Activated CD8-positive, alpha-beta memory T cell treated with anti-CD3 and anti-CD28 coated beads, Interleukin-2, amount 50 U/mL, for 24 hours (primary cell): ENCODE measurements around the gene ARRDC5.
"Not testable (repeated sequence)": the region's sequence is repeated elsewhere in the genome, so short reads cannot be mapped to it uniquely, and the experiment has no call there.

ENCODE experiments used
- DNase-seq: peaks from one replicate; pipeline ENCODE4 v3.0.0-alpha.2; 2020; ENCODE audit errors: extremely low read depth

ARRDC5 gene

DNA sequence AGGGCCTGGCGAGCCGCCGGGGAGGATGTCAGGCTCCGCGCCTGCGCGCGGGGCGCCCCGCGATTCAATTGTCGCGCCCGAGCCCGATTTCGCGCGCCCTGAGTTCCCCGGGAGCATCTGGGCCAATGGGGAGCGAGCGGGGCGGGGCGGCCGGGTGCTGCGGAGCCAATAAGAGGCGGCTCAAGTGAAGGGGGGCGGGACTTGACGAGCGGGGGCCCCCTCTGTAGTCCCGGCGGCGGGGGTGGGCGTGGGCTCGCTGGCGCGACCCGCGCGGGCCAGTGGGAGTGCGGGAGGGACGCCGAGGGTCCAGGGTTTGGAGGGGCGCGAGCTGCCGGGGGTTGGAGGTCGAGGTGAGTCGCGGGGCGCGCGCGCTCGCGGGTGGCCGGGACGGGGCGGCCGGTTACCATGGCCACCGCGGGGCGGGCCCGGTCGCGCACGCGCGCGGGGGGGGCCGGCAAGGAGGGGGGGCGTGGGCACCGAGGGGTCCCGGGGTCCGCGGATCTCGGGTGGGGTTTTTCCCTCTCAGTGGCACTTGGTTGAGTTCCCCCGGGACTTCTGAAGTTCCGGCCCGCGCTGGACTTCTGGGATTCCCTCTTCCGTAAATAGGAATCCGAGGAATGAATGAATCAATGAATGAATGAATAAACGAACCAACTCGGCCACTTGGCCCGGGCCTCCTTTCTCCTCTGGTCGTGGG lies 7.3 kb upstream of the ARRDC5 start:
- DNase-seq, result peak; percentile 75

DNA sequence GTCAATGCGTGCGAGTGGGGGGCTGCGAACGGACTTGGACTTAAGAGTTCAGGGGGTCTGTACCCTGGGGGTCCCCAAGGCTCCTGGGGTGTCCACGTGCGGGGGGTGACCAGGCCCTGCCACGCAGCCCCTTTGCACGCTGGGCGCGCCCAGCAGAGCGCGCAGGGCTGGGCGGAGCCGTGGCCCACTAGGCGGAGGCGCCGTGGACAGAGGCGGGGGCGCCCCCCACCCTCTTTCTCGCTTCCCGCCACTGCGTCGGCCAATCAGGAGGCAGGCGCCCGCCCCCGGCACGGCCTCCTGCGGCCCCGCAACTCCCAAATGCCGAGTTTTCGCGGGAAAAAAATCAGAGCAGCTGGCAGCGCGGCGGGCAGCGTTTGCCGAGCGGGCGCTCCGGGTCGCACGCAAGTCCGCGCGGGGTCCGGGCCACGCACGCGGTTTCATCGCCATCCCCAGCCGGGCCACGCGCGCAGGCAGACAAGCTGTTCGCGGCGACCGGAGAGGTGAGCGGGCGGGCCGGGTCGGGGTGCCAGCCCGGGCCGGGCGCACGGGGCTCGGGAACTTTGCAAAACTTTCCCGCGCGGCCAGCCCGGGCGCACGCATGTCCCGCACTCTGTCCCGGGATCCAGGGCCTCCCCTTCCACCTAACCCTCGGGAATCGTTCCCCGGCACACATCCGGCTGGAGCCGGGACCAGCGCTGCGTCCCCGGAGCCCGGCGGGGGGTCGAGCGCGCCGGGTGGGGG lies 6.6 kb upstream of the ARRDC5 start, which contains the start of gene UHRF1:
Gene UHRF1, plus strand, starts transcription at position 346 of the 741 bp plus-strand sequence. CDS start 1,385 bp downstream, outside the sequence.
- DNase-seq, result no peak

DNA sequence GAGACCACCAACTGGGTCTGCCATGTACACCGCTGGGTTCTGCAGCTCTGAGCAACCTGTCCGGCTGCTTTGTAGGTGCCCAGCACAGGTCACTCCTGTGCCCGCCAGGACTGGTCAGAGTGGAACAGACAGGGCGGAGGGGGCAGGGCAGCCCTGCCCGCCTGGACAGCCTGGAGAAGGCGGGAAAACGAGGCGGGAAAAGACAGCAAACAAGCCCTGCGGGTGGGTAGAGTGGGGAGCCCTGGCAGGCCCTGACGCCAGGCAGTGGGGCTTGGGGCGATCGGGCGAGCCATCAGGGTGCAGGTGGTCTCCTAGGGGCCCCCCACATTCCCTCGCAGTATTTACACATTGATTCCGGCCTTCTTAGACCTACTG lies 6.1 kb upstream of the ARRDC5 start:
- no peak for DNase-seq

DNA sequence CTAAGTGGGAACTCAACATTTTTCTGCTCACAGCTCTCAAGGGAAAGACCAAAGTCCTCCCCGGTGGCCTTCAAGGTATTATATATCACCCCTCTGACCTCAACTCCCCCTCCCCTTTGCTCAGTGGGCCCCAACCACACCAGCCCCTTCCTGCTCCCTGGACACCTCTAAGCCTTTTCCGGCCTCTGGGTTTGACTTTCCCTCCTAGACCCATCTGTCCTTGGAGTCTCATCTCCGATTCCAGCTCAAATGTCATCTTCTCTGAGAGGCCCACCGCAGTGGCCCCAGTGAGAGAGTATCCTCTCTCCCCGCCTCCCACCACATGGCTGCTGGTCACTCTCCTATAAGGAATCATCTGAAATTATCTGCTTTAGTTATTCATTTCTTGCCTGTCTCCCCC lies 5.7 kb upstream of the ARRDC5 start:
- DNase-seq, result no peak

DNA sequence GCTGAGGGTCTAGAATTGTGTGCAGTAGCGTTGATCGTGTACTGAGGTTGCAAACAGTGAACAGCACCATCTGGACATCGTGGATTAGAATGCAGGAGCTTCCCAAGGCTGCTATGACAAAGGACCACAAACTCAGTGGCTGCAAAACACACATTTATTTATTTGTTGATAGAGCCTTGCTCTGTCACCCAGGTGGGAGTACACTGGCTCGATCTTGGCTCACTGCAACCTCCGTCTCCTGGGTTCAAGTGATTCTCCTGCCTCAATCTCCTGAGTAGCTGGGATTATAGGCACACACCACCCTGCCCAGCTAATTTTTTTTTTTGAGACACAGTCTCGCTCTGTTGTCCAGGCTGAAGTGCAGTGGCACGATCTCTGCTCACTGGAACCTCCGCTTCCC lies 4.3 kb upstream of the ARRDC5 start:
- no peak for DNase-seq

DNA sequence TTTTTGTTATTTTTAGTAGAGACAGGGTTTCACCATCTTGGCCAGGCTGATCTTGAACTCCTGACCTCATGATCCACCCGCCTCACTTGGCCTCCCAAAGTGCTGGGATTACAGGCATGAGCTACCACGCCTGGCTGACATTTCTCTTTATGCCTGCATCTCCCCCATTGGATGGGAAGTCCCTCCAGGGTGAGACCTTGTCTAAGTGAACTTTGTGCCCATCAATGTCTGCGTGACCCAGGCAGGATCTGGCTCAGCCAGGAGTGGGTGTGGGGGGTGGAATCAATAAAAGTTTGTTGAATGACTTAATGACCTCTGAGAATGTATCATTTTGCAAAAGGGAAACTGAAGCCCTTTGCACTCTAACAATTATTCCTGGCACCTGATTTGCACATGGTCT lies 1.8 kb upstream of the ARRDC5 start:
- DNase-seq, result no peak

DNA sequence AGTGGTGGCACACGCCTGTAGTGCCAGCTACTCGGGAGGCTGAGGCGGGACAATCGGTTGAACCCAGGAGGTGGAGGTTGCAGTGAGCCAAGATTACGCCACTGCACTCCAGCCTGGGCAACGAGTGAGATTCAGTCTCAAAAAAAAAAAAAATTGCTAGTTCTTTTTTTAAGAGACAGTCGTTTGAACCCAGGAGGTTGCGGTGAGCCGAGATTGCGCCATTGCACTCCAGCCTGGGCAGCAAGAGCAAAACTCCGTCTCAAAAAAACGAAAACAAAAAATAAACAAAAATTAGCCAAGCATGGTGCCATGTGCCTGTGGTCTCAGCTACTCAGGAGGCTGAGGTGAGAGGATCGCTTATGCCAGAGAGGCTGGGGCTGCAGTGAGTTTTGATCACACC lies 1.8 kb downstream of the ARRDC5 start:
- DNase-seq, result not testable (repeated sequence)

DNA sequence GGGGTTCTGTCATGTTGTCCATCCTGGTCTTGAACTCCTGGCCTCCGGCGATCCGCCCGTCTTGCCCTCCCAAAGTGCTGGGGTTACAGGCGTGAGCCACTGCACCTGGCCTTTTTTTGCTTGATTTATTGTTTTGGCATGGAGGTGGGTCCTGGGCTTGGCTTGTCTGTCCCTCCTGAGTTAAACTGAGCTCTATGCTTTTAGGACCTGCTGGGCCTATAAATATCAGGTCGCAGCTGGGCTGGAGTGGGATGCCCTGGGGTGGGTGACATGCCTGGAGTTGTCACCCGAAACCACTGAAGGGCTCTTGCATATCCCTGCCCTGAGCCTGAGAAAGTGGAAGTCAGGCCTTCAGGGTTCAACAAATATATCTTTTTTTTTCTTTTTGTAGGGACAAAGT lies 5.5 kb downstream of the ARRDC5 start:
- DNase-seq, result no peak

DNA sequence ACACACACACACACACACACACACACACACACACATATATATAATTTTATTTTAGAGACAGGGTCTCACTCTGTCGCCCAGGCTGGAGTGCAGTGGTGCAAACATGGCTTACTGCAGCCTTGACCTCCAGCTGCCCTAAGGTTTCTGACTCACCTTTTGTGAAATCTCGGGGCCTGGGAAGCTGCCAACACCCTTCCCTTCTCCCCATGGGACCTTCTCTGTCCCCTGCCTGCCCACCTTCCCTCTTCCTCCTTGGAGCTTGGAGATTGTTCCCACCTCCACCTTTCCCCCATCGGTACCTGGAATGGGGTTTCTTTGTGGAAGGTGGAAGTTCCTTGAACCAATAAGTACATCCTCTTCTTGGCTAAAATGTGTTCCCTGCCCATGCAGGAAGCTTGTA lies 6.3 kb downstream of the ARRDC5 start:
- no peak for DNase-seq

DNA sequence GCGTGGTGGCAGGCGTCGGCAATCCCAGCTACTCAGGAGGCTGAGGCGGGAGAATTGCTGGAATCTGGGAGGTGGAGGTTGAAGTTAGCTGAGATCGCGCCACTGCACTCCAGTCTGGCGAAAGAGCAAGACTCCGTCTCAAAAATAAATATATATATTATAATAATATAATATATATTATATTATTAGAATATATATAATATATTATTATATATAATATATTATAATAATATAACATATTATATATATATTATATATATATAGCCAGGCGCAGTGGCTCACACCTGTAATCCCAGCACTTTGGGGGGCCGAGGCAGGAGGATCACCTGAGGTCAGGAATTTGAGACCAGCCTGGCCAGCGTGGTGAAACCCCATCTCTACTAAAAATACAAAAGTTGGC lies 9.7 kb downstream of the ARRDC5 start:
- DNase-seq, result not testable (repeated sequence)

DNA sequence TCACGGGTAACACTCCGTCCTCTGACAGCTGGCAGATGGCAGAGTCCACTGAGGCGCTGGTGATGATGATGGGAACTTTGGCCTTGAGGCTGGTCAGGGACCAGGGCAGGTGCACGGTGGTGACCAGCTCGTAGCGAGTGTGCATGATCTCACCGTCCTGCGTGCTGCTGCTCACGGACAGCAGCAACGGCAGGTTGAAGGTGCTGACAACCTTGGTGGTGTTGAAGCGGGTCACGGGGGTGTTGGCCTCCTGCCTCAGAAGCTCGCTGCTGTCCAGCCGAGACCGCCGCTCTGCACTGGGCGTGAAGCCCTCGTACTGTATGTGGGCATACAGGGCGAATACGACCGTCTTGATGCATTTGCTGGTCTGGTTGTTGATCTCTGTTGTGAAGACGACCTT lies 11.6 kb downstream of the ARRDC5 start:
- DNase-seq, result no peak

DNA sequence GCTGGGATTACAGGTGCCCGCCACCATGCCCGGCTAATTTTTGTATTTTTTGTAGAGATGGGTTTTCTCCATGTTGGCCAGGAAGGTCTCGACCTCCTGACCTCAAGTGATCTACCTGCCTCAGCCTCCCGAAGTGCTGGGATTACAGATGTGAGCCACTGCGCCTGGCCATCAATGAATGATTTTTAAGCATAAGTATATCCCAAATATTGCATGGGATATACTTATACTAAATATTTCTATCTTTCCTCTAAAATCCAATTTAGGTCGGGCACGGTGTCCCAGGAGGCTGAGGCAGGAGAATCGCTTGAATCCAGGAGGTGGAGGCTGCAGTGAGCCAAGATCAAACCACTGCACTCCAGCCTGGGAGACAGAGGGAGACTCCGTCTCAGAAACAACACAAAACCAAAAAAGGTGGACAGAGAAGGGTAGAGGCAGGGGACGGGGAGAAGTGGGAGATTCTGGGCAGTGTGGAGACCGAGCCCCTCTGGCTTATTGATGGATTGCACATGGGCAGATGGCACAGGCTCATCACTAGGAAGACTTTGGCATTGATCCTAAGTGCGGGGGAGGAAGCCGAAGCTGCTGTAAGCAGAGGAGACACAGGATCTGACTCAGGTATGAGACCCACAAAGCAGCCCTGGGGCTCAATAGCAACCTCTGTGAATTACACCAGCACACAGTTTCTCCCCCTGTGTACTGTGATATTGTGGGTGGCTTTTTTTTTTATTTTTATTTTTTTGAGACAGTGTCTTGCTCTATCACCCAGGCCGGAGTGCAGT lies 13.5 kb downstream of the ARRDC5 start:
- DNase-seq, result no peak

DNA sequence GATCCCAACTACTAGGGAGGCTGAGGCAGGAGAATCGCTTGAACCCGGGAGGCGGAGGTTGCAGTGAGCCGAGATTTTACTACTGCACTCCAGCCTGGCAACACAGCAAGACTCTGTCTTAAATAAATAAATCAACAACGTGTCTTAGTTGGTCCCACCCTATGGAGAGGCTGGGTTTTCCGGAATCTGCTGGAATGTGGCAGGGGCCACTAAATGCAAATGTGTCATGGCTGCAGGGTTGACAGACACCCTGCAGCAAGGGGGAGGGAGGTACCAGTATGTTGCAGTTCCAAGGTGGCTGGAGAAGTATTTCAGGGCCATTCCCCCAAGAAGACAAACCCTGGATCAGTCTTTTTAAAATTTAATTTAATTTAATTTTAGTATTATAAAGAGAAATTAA lies 14.9 kb downstream of the ARRDC5 start:
- DNase-seq, result not testable (repeated sequence)

DNA sequence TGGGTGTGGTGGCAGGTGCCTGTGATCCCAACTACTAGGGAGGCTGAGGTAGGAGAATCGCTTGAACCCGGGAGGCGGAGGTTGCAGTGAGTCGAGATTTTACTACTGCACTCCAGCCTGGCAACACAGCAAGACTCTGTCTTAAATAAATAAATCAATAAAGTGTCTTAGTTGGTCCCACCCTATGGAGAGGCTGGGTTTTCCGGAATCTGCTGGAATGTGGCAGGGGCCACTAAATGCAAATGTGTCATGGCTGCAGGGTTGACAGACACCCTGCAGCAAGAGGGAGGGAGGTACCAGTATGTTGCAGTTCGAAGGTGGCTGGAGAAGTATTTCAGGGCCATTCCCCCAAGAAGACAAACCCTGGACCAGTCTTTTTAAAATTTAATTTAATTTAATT lies 17.7 kb downstream of the ARRDC5 start:
- DNase-seq, result not testable (repeated sequence)

DNA sequence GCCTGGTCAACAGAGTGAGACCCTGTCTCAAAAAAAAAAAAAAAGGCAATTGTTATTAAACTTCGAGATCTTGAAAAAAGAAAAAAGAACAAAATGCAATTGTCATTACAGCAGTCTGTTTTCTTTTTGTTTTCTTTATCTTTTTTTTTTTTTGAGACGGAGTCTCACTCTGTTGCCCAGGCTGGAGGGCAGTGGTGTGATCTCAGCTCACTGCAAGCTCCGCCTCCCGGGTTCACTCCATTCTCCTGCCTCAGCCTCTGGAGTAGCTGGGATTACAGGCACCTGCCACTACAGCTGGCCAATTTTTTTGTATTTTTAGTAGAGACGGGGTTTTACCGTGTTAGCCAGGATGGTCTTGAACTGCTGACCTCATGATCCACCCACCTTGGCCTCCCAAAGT lies 19.8 kb downstream of the ARRDC5 start:
- not testable (repeated sequence) for DNase-seq

DNA sequence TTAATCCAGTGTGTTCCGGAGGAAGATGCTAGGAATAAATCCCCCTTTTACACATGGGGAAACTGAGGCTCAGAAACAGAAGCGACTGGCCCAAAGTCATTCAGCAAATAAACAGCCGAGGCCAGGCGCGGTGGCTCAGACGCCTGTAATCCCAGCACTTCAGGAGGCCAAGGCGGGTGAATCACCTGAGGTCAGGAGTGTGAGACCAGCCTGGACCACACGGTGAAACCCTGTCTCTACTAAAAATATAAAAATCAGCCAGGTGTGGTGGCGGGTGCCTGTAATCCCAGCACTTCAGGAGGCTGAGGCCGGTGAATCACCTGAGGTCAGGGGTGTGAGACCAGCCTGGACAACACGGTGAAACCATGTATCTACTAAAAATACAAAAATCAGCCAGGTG lies 23.7 kb downstream of the ARRDC5 start:
- no peak for DNase-seq

DNA sequence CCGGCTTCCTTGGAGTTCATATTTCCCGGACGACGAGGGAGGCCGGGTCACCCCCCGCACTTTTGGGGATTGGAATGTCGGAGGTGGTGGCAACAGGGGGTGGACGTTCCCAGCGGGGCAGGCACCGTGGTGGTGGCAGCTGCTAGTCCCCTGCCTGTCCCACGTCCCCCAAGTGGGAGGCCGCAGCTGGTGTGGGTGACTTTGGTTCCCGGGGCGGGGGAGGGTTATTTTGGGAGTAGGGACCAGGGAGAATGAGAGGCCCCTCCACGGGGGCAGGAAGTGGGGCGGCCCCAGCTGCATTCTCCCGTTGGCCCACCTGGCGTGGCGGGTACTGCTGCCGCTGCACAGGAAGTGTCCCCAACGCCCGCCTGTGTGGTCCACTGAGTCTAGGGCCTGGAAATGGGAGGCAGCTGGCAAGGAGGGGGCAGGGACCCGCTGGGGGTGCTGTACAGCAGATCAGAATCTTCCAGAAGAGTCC lies 24.2 kb downstream of the ARRDC5 start:
- no peak for DNase-seq

DNA sequence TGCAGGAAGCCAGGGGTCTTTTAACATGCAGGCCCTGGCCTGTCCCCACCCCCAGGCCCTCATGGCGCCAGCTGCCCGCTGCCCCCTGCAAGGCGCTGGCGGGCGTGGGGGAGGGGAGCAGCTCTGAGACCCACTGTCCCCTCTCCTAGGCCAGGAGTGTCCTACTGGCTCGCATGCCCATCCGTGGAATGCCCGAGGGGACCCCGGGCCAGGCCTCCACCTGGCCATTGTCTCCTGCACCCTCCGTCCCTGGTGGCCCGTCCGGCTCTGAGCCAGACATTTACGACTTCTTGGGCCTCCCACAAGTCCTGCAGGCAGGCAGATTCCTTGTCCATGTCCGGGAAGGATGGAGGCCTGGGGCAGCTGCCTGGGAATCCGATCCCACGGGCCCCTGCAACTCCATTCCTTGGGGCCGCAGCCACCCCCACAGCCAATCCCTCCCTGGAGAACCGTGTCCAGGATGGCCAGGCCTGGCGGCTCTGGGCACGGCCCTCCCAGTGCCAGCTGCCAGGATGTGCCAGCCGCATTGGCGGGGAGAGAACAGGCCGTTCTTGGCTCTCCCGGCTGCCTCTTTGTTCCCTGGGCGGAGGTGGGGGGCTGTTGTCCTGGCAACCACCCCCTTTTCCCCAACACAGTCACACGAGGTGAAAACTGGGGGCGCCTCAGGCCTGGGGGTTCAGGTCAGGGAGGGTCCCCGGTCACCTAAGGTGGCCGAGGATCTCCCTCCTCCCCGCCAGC lies 24.8 kb downstream of the ARRDC5 start:
- no peak for DNase-seq

DNA sequence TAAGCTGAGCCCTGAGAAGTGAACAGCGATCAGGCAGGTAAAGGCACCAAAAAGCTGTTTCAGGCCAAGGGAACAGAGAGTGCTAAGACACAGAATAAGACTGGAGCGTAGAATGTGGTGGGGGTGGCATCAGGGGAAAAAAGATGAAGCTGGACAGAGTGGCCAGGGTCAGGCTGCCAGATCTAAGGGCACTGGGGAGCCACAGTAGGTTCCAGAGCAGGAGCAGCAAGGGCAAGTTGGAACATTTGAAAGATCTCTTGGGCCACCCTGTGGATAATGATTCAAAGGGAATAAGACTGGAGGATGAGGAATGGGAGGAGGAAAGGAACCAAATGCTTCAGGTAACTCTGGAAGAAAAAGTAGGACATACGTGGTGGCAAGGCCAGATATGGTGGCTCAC lies 28.8 kb downstream of the ARRDC5 start:
- DNase-seq, result no peak

DNA sequence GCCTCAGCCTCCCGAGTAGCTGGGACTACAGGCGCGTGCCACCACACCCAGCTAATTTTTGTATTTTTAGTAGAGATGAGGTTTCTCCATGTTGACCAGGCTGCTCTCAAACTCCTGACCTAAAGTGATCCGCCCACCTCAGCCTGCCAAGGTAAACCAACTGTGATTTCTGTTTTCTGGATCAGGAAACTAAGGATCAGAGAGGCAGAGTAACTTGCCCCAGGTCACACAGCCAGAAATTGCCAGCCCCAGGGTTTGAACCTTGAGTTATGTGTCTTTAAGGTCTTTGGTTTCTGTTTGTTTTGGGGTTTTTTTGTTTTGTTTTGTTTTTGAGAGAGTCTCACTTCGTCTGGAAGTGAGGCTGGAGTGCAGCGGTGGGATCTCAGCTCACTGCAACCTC lies 31.0 kb downstream of the ARRDC5 start:
- no peak for DNase-seq

DNA sequence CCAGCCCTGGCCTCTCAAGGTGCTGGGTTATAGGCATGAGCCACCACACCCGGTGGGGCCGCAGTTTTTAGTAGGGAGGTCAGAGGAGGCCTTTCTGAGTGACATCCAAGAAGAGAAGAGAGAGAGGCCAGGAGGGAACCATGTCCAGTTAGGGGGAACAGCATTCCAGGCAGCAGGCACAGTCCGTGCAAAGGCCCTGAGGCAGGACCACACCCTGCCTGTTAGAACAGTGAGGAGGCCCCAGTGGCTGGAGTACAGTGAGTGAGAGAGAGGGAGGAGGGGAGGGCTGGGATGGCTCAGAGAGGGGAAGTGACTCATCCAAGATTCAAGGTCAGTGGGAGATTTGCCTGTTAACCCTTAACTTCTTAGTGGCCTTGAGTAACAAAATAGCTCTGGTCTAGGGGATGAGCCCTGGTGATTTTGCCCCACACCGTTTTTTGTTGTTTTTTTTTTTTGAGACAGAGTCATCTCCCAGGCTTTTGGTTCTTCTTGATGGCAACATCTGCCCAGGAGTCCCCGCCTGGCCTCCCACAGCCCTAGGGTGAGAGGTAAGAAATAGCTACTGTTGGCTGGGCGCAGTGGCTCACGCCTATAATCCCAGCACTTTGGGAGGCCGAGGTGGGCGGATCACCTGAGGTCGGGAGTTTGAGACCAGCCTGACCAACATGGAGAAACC lies 32.5 kb downstream of the ARRDC5 start:
- no peak for DNase-seq
